BJ (cell line): ENCODE results near the gene CDC14B. TPM values are rescaled to one million over a fixed set of nuclear protein-coding genes. Genes with fewer than 3 reads are reported as not detected.

Experiments used
- CTCF ChIA-PET: fragments of 350-600 bp; formaldehyde crosslinking; extraction: SDS; loops from one replicate; lab custom pipeline; 2021; ENCODE audit warnings: antibody characterized with exemption, inconsistent platforms; lab: Yijun Ruan, JAX
- POLR2A ChIA-PET: fragments of 300-600 bp; sonication (Branson Sonifier 250); formaldehyde crosslinking; extraction: SDS; loops from one replicate; lab custom pipeline; 2021; ENCODE audit warnings: antibody characterized with exemption; lab: Charles Lee
- DNase-seq: peaks from one replicate; pipeline ENCODE4 v3.0.0-alpha.2; 2011; ENCODE audit warnings: low read depth
- H3K27me3 ChIP-seq: 2 replicates; pipeline ENCODE4 v1.6.0; 2011; ENCODE audit warnings: low read length; ENCODE audit not compliant: control insufficient read depth, insufficient read depth
- H3K36me3 ChIP-seq: 2 replicates; pipeline ENCODE4 v1.5.1; 2011; ENCODE audit warnings: low read length; ENCODE audit not compliant: control insufficient read depth, insufficient read depth
- H3K4me3 ChIP-seq: 2 replicates; pipeline ENCODE4 v1.5.1; 2011; ENCODE audit warnings: low read depth, mild to moderate bottlenecking, control low read depth, low read length
- polyA plus RNA-seq: library from polyadenylated mRNA; depleted of rRNA; stranded (reverse); fragments of >200 nt; gene quantifications from 2 replicates; pipeline ENCODE4 v1.2.3, GENCODE V29; 2011
- TF ChIP-seq, protein P1 (sequence below): IDR thresholded peaks from 2 replicates; pipeline ENCODE4 v1.5.1; 2011; ENCODE audit warnings: low read depth, mild to moderate bottlenecking, control low read depth, inconsistent platforms, low read length, moderate library complexity; ENCODE audit not compliant: insufficient read depth

Gene CDC14B
- polyA plus RNA-seq, 1 experiment = 12.1 TPM

GRCh38 chr9:96486386-96487028 lies 133.1 kb downstream of the CDC14B start:
- Histone ChIP-seq H3K27me3 (no peaks in the 10 kb centered on the region), H3K4me3 (no peak overlapping the region), H3K36me3 (peaks cover 10% of the 10 kb centered on the region)
- ChIA-PET CTCF (interaction anchor here (1.0 to 1.9 kb wide), 6 partner anchors 9 to 181 kb away, joined by 3 to 5 read pairs (median 4); no protein-coding TSS in a partner anchor), POLR2A (interaction anchor here (0.6 to 0.8 kb wide), 2 partner anchors 37 to 80 kb away, joined by 3 to 9 read pairs; partner anchors contain the start of gene HABP4)
- peak; percentile 74 for DNase-seq
- TF ChIP-seq, protein P1, sequence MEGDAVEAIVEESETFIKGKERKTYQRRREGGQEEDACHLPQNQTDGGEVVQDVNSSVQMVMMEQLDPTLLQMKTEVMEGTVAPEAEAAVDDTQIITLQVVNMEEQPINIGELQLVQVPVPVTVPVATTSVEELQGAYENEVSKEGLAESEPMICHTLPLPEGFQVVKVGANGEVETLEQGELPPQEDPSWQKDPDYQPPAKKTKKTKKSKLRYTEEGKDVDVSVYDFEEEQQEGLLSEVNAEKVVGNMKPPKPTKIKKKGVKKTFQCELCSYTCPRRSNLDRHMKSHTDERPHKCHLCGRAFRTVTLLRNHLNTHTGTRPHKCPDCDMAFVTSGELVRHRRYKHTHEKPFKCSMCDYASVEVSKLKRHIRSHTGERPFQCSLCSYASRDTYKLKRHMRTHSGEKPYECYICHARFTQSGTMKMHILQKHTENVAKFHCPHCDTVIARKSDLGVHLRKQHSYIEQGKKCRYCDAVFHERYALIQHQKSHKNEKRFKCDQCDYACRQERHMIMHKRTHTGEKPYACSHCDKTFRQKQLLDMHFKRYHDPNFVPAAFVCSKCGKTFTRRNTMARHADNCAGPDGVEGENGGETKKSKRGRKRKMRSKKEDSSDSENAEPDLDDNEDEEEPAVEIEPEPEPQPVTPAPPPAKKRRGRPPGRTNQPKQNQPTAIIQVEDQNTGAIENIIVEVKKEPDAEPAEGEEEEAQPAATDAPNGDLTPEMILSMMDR = no peak

DNA sequence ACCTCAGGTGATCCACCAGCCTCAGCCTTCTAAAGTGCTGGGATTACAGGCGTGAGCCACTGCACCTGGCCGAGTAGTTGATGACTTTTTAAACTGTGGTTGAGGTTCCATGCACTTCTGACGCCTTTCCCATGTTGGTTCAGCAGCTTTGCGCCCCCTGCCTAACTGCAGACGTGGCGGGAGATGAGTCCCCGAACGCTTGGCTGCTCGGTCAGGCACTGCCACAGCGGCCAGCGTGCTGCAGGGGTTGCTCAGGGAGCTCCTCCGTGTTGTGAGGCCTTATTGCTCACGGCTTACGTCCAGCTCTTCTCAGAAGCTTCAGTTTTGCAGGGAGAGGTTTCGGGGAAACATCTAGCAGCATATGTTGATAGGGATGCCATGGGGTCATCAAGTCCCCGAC lies 134.4 kb downstream of the CDC14B start:
- no peak for DNase-seq
- CTCF ChIA-PET = interaction anchor here (1.1 to 1.8 kb wide), 3 partner anchors 43 to 182 kb away, joined by 3 to 5 read pairs (median 4); no protein-coding TSS in a partner anchor
- POLR2A ChIA-PET = no interaction called here
- H3K27me3 ChIP-seq = no peaks in the 10 kb centered on the region
- no peak overlapping the region for H3K4me3 ChIP-seq
- peaks cover 7% of the 10 kb centered on the region for H3K36me3 ChIP-seq
- TF ChIP-seq, protein P1 = no peak

- Histone ChIP-seq H3K27me3 (no peaks in the 10 kb centered on the region), H3K4me3 (no peak overlapping the region), H3K36me3 (peaks cover 5% of the 10 kb centered on the region)
- ChIA-PET CTCF (no interaction called here), POLR2A (no interaction called here)
- TF ChIP-seq, protein P1 = no peak
- no peak for DNase-seq
These were observed 135.1 kb downstream of the CDC14B start for GRCh38 chr9:96484521-96484931.

DNA sequence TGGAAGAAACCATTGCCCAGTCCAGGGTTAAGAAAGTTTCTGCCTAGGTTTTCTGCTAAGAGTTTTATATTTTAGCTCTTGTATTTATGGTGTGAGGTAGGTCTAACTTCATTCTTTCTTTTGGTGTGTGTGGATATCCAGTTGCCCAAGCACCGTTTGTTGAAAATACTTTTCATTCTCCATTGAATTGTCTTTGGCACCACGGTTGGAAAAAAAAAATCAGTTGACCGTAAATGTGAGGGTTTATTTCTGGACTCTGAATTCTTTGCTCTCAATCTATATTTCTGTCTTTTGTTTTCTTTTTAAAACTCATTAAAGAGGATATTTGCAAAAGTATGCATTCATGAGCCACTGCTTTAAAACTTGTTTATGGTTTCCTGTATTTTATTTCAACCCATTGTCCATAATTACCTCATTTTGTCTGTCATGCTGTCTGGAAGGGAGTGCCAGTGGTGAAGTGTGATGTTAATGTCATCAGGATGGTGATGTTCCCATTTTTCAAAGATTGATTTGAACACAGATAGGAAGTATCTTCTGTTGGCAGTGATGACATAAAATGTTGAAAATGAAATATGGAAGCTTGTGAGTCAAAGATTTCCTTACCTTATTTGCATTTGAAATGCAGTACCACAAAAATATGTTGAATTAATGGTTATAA lies 135.8 kb downstream of the CDC14B start:
- DNase-seq = no peak
- ChIA-PET CTCF (no interaction called here), POLR2A (interaction anchor here (0.6 kb wide), 1 partner anchor 29 kb away, joined by 5 read pairs; no protein-coding TSS in a partner anchor)
- peaks cover 3% of the 10 kb centered on the region; the same call in 1 of the 2 replicates for H3K36me3 ChIP-seq
- no peaks in the 10 kb centered on the region for H3K27me3 ChIP-seq
- no peak overlapping the region for H3K4me3 ChIP-seq
- TF ChIP-seq, protein P1 = no peak

GRCh38 chr9:96483197-96483596 lies 136.4 kb downstream of the CDC14B start:
- ChIA-PET POLR2A (no interaction called here), CTCF (no interaction called here)
- TF ChIP-seq, protein P1 = no peak

More at GRCh38 chr9:96483197-96483596, 136.4 kb downstream of the CDC14B start:
- Histone ChIP-seq H3K36me3 (no peaks in the 10 kb centered on the region; the same call in 1 of the 2 replicates), H3K27me3 (no peaks in the 10 kb centered on the region), H3K4me3 (no peak overlapping the region)
- no peak for DNase-seq
